ENCODE results near the gene NOD1.

DNA sequence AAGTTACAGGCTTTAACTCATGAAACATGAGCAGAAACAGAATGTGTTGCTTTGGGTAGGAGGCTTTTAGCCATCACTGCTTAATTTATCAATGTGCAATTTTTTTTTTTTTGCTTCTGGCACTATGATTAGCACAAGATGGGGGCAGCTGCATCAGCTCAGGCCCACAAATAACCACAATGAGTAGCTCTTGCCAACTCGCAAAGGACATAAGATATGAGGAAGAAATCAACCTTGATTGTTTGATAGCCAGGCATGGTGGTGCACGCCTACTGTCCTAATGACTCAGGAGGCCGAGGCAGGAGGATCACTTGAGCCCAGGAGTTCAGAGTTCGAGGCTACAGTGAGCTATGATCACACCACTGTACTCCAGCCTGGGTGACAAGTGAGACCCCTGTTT lies 12.3 kb downstream of the NOD1 start:
- TF ChIP-seq, protein P1, sequence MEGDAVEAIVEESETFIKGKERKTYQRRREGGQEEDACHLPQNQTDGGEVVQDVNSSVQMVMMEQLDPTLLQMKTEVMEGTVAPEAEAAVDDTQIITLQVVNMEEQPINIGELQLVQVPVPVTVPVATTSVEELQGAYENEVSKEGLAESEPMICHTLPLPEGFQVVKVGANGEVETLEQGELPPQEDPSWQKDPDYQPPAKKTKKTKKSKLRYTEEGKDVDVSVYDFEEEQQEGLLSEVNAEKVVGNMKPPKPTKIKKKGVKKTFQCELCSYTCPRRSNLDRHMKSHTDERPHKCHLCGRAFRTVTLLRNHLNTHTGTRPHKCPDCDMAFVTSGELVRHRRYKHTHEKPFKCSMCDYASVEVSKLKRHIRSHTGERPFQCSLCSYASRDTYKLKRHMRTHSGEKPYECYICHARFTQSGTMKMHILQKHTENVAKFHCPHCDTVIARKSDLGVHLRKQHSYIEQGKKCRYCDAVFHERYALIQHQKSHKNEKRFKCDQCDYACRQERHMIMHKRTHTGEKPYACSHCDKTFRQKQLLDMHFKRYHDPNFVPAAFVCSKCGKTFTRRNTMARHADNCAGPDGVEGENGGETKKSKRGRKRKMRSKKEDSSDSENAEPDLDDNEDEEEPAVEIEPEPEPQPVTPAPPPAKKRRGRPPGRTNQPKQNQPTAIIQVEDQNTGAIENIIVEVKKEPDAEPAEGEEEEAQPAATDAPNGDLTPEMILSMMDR (IDR thresholded peaks at IDR 0.05) = no peak
- no peak for TF ChIP-seq POLR2A (IDR thresholded peaks at IDR 0.05)
